H1 (cell line): ENCODE data around the gene TBC1D22A.

ENCODE experiments used
- BCL11A ChIP-seq, 2 experiments: IDR thresholded peaks; one replicate each; pipeline ENCODE4 v1.6.1; 2011; ENCODE audit warnings: low read depth in 2 of 2, low read length in 2 of 2, mild to moderate bottlenecking in 2 of 2
- BRCA1 ChIP-seq: IDR thresholded peaks from 2 replicates; pipeline ENCODE4 v1.6.1; 2012; ENCODE audit warnings: low read depth, low read length, improper control_type of control experiment
- CBX5 ChIP-seq: fragments of 300-800, 300-1000 bp; sonication (generic); IDR thresholded peaks from 2 replicates; pipeline ENCODE4 v1.7.1; 2016; ENCODE audit warnings: antibody characterized with exemption, low read length, low read depth
- CREB1 ChIP-seq: IDR thresholded peaks from 2 replicates; pipeline ENCODE4 v1.6.1; 2012; ENCODE audit warnings: inconsistent platforms
- EP300 ChIP-seq, 2 experiments: IDR thresholded peaks; 1 replicate in 1 of 2; 2 replicates in 1 of 2; pipeline ENCODE4 v1.6.1; 2011 to 2012; ENCODE audit warnings: low read depth in 2 of 2, low read length in 2 of 2, mild to moderate bottlenecking in 2 of 2, borderline replicate concordance in 1 of 2, inconsistent platforms in 1 of 2, moderate library complexity in 1 of 2
- JUN ChIP-seq: IDR thresholded peaks from 2 replicates; pipeline ENCODE4 v1.6.1; 2011; ENCODE audit warnings: low read depth, mild to moderate bottlenecking, improper control_type of control experiment, low read length
- KDM1A ChIP-seq: fragments of 200-600, 300-600 bp; sonication (generic); IDR thresholded peaks from 2 replicates; pipeline ENCODE4 v1.7.1; 2016; ENCODE audit warnings: mild to moderate bottlenecking, low read length, borderline replicate concordance
- POLR2AphosphoS5 ChIP-seq: IDR thresholded peaks from 2 replicates; pipeline ENCODE4 v1.6.1; 2011; ENCODE audit warnings: low read depth, low read length
- RXRA ChIP-seq: IDR thresholded peaks from 2 replicates; pipeline ENCODE4 v1.6.1; 2011; ENCODE audit warnings: low read depth, mild to moderate bottlenecking, low read length, moderate library complexity; ENCODE audit not compliant: insufficient read depth
- TAF1 ChIP-seq: IDR thresholded peaks from 2 replicates; pipeline ENCODE4 v1.6.1; 2011; ENCODE audit warnings: mild to moderate bottlenecking, low read depth, low read length
- TF ChIP-seq, protein P1 (sequence below): IDR thresholded peaks from 2 replicates; pipeline ENCODE4 v1.6.1; 2012; ENCODE audit warnings: low read length, inconsistent platforms
- TF ChIP-seq, protein P2 (sequence below), 3 experiments: IDR thresholded peaks; 1 replicate in 2 of 3; 2 replicates in 1 of 3; pipeline versions ENCODE4 v1.5.1 to v1.6.1; 2011; ENCODE audit warnings: low read length in 3 of 3, mild to moderate bottlenecking in 3 of 3, inconsistent platforms in 2 of 3, low read depth in 1 of 3, moderate library complexity in 1 of 3; ENCODE audit not compliant: insufficient read depth in 1 of 3; ENCODE audit errors: control extremely low read depth in 1 of 3
- TF ChIP-seq, protein P3 (sequence below): fragments of 300-600 bp; sonication (generic); IDR thresholded peaks from 2 replicates; pipeline ENCODE4 v1.7.1; 2012; ENCODE audit warnings: low read length, moderate library complexity, mild to moderate bottlenecking, inconsistent platforms; ENCODE audit not compliant: insufficient replicate concordance

GRCh38 chr22:47215851-47216250 is 453.4 kb downstream of the TBC1D22A start:
- no peak for TF ChIP-seq EP300 (IDR thresholded peaks at IDR 0.05; ENCODE audit: borderline replicate concordance in 1 of 2, low read depth in 2 of 2, low read length in 2 of 2)
- TF ChIP-seq, protein P1, sequence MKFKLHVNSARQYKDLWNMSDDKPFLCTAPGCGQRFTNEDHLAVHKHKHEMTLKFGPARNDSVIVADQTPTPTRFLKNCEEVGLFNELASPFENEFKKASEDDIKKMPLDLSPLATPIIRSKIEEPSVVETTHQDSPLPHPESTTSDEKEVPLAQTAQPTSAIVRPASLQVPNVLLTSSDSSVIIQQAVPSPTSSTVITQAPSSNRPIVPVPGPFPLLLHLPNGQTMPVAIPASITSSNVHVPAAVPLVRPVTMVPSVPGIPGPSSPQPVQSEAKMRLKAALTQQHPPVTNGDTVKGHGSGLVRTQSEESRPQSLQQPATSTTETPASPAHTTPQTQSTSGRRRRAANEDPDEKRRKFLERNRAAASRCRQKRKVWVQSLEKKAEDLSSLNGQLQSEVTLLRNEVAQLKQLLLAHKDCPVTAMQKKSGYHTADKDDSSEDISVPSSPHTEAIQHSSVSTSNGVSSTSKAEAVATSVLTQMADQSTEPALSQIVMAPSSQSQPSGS: no peak
- TF ChIP-seq JUN: no peak
- no peak for TF ChIP-seq CBX5
- TF ChIP-seq, protein P2, sequence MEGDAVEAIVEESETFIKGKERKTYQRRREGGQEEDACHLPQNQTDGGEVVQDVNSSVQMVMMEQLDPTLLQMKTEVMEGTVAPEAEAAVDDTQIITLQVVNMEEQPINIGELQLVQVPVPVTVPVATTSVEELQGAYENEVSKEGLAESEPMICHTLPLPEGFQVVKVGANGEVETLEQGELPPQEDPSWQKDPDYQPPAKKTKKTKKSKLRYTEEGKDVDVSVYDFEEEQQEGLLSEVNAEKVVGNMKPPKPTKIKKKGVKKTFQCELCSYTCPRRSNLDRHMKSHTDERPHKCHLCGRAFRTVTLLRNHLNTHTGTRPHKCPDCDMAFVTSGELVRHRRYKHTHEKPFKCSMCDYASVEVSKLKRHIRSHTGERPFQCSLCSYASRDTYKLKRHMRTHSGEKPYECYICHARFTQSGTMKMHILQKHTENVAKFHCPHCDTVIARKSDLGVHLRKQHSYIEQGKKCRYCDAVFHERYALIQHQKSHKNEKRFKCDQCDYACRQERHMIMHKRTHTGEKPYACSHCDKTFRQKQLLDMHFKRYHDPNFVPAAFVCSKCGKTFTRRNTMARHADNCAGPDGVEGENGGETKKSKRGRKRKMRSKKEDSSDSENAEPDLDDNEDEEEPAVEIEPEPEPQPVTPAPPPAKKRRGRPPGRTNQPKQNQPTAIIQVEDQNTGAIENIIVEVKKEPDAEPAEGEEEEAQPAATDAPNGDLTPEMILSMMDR (IDR thresholded peaks at IDR 0.05; ENCODE audit: control extremely low read depth in 1 of 3, insufficient read depth in 1 of 3, low read depth in 1 of 3, low read length in 3 of 3): no peak
- no peak for TF ChIP-seq TAF1
- TF ChIP-seq, protein P3, sequence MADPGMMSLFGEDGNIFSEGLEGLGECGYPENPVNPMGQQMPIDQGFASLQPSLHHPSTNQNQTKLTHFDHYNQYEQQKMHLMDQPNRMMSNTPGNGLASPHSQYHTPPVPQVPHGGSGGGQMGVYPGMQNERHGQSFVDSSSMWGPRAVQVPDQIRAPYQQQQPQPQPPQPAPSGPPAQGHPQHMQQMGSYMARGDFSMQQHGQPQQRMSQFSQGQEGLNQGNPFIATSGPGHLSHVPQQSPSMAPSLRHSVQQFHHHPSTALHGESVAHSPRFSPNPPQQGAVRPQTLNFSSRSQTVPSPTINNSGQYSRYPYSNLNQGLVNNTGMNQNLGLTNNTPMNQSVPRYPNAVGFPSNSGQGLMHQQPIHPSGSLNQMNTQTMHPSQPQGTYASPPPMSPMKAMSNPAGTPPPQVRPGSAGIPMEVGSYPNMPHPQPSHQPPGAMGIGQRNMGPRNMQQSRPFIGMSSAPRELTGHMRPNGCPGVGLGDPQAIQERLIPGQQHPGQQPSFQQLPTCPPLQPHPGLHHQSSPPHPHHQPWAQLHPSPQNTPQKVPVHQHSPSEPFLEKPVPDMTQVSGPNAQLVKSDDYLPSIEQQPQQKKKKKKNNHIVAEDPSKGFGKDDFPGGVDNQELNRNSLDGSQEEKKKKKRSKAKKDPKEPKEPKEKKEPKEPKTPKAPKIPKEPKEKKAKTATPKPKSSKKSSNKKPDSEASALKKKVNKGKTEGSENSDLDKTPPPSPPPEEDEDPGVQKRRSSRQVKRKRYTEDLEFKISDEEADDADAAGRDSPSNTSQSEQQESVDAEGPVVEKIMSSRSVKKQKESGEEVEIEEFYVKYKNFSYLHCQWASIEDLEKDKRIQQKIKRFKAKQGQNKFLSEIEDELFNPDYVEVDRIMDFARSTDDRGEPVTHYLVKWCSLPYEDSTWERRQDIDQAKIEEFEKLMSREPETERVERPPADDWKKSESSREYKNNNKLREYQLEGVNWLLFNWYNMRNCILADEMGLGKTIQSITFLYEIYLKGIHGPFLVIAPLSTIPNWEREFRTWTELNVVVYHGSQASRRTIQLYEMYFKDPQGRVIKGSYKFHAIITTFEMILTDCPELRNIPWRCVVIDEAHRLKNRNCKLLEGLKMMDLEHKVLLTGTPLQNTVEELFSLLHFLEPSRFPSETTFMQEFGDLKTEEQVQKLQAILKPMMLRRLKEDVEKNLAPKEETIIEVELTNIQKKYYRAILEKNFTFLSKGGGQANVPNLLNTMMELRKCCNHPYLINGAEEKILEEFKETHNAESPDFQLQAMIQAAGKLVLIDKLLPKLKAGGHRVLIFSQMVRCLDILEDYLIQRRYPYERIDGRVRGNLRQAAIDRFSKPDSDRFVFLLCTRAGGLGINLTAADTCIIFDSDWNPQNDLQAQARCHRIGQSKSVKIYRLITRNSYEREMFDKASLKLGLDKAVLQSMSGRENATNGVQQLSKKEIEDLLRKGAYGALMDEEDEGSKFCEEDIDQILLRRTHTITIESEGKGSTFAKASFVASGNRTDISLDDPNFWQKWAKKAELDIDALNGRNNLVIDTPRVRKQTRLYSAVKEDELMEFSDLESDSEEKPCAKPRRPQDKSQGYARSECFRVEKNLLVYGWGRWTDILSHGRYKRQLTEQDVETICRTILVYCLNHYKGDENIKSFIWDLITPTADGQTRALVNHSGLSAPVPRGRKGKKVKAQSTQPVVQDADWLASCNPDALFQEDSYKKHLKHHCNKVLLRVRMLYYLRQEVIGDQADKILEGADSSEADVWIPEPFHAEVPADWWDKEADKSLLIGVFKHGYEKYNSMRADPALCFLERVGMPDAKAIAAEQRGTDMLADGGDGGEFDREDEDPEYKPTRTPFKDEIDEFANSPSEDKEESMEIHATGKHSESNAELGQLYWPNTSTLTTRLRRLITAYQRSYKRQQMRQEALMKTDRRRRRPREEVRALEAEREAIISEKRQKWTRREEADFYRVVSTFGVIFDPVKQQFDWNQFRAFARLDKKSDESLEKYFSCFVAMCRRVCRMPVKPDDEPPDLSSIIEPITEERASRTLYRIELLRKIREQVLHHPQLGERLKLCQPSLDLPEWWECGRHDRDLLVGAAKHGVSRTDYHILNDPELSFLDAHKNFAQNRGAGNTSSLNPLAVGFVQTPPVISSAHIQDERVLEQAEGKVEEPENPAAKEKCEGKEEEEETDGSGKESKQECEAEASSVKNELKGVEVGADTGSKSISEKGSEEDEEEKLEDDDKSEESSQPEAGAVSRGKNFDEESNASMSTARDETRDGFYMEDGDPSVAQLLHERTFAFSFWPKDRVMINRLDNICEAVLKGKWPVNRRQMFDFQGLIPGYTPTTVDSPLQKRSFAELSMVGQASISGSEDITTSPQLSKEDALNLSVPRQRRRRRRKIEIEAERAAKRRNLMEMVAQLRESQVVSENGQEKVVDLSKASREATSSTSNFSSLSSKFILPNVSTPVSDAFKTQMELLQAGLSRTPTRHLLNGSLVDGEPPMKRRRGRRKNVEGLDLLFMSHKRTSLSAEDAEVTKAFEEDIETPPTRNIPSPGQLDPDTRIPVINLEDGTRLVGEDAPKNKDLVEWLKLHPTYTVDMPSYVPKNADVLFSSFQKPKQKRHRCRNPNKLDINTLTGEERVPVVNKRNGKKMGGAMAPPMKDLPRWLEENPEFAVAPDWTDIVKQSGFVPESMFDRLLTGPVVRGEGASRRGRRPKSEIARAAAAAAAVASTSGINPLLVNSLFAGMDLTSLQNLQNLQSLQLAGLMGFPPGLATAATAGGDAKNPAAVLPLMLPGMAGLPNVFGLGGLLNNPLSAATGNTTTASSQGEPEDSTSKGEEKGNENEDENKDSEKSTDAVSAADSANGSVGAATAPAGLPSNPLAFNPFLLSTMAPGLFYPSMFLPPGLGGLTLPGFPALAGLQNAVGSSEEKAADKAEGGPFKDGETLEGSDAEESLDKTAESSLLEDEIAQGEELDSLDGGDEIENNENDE: no peak
- TF ChIP-seq POLR2AphosphoS5: no peak
- TF ChIP-seq KDM1A: no peak
- no peak for TF ChIP-seq CREB1
- TF ChIP-seq BCL11A (IDR thresholded peaks at IDR 0.05; ENCODE audit: low read depth in 2 of 2, low read length in 2 of 2): no peak
- TF ChIP-seq BRCA1: no peak
- no peak for TF ChIP-seq RXRA
